ENCODE measurements around the gene TRIP6.

Gene TRIP6

DNA sequence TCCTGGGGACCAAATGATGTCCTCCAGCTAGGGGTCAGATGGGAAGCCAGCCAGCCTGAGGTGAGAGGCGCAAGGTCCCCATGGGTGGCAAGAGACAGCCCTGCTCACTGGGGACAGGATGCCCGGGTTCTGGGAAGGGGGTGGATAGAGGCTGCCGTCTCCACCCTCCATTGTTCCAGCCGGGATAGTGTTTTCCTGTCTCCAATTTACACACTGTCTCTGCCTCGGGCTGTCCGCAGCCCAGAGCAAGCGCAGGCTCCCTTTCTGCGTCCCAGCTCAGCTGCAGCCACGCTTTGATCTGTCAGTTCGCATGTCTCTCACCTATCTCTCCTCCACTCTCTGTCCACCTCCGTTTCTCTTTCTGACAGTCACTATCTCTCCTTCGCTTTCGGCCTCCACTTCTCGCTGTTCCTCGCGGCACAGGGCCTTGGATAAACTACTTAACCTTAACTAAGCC lies 41.9 kb upstream of the TRIP6 start:
- Histone ChIP-seq H3K27me3 (ENCODE audit: insufficient read depth, low read depth) (peaks cover 90% of the 10 kb centered on the region), H3K27ac (no peak overlapping the region), H3K9ac (no peak overlapping the region), H4K20me1 (ENCODE audit: insufficient read depth) (no peaks in the 10 kb centered on the region), H3K4me3 (IDR thresholded peaks at IDR 0.05; ENCODE audit: insufficient read depth, low read depth, low read length) (no peak overlapping the region), H3K79me2 (ENCODE audit: insufficient read depth, low read depth) (no peaks in the 10 kb centered on the region), H2AFZ (ENCODE audit: low read depth) (no peak overlapping the region), H3K4me2 (no peak overlapping the region), H3K4me1 (ENCODE audit: low read depth, poor library complexity, severe bottlenecking) (no peaks in the 10 kb centered on the region), H3K36me3 (ENCODE audit: insufficient read depth) (no peaks in the 10 kb centered on the region)
- TF ChIP-seq, protein P1, sequence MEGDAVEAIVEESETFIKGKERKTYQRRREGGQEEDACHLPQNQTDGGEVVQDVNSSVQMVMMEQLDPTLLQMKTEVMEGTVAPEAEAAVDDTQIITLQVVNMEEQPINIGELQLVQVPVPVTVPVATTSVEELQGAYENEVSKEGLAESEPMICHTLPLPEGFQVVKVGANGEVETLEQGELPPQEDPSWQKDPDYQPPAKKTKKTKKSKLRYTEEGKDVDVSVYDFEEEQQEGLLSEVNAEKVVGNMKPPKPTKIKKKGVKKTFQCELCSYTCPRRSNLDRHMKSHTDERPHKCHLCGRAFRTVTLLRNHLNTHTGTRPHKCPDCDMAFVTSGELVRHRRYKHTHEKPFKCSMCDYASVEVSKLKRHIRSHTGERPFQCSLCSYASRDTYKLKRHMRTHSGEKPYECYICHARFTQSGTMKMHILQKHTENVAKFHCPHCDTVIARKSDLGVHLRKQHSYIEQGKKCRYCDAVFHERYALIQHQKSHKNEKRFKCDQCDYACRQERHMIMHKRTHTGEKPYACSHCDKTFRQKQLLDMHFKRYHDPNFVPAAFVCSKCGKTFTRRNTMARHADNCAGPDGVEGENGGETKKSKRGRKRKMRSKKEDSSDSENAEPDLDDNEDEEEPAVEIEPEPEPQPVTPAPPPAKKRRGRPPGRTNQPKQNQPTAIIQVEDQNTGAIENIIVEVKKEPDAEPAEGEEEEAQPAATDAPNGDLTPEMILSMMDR (conservative IDR thresholded peaks at IDR 0.05; ENCODE audit: low read depth, low read length): no peak

DNA sequence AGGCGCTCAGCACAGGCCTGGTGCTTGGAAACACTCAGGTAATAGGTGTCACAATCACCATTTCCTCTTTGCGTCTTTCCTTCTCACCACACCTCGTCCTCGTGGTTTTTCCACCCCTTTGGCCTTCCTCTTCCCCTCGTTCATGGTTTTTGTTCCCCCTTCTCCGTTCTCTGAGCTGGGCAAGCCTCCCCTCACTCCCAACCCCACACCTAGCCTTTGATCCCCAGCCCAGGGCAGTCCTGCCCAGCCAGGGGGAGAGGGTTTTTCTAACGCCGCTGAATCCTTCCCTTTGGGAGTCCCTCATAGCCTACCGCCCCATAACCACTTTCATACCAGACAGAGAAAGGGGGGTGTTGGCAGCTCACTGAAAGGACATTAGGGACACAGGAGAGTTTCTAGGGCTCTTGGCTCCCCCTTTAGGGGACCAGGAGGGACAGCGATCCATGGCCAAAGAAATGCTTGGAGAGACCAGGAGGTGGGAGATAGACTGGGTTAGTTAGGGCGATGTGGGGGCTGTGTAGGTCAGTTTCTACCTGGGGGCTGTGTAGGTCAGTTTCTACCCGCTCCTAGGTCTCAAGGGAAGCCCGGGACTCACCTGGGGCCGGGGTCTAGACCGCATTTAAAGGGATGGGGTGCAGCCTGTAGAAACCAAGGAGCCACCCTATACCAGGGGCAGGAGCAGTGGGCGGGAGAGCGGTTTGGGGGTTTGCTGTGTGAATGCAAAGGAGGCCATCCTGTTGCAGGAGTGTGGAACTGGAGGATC lies 41.3 kb upstream of the TRIP6 start:
- Histone ChIP-seq H3K4me2 (no peak overlapping the region), H4K20me1 (ENCODE audit: insufficient read depth) (no peaks in the 10 kb centered on the region), H3K79me2 (ENCODE audit: insufficient read depth, low read depth) (no peaks in the 10 kb centered on the region), H3K36me3 (ENCODE audit: insufficient read depth) (no peaks in the 10 kb centered on the region), H3K9ac (no peak overlapping the region), H3K27me3 (ENCODE audit: insufficient read depth, low read depth) (peaks cover 90% of the 10 kb centered on the region), H2AFZ (ENCODE audit: low read depth) (no peak overlapping the region), H3K4me3 (IDR thresholded peaks at IDR 0.05; ENCODE audit: insufficient read depth, low read depth, low read length) (no peak overlapping the region), H3K4me1 (ENCODE audit: low read depth, poor library complexity, severe bottlenecking) (no peaks in the 10 kb centered on the region), H3K27ac (no peak overlapping the region)
- TF ChIP-seq, protein P1 (conservative IDR thresholded peaks at IDR 0.05; ENCODE audit: low read depth, low read length): no peak

DNA sequence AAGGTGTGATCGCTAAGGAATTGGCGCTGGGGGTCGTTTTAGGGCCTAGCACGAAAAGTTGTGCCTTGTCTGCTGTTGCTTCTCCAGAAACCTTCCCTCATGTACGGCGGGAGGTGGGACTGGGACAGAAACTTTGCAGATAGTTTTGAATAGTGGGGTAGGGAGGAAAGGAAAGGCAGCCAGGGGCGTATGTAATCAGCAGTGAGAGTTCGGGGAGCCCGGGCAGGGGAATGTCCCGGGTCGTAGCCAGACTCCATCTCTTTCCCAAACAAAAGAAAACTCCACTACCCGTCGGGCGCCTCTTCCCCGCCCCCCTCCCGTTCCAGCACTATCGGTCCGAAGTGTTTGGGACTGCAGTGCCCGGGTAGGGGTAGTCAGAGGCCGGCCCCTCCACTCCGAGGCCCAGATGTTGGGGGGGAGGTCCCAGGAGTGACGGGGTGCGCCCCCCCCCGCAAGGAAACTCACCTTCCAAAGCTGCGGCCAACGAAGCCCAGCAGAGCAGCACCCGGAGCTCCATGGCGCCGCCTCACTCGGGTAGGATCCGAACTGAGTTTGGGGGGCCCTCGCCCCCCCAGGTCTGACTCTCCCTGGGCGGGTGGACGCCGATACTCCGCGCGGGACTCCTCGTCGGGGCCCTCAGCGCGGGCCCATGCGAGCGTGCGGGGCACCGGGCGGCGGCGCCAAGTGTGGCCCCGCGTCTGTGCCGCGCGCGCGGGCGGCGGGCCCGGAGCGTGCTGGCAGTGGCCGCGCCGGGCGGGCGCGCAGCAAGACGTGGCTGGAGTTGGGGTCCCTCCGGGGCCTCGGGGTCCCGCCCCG lies 40.5 kb upstream of the TRIP6 start:
- H4K20me1 ChIP-seq (ENCODE audit: insufficient read depth): no peaks in the 10 kb centered on the region
- H3K27me3 ChIP-seq (ENCODE audit: insufficient read depth, low read depth): peaks cover 89% of the 10 kb centered on the region
- H3K79me2 ChIP-seq (ENCODE audit: insufficient read depth, low read depth): no peaks in the 10 kb centered on the region
- H3K4me2 ChIP-seq: no peak overlapping the region
- no peaks in the 10 kb centered on the region for H3K36me3 ChIP-seq (ENCODE audit: insufficient read depth)
- no peak overlapping the region for H3K9ac ChIP-seq
- H2AFZ ChIP-seq (ENCODE audit: low read depth): no peak overlapping the region
- H3K27ac ChIP-seq: no peak overlapping the region
- TF ChIP-seq, protein P1 (conservative IDR thresholded peaks at IDR 0.05; ENCODE audit: low read depth, low read length): no peak
- H3K4me3 ChIP-seq (IDR thresholded peaks at IDR 0.05; ENCODE audit: insufficient read depth, low read depth, low read length): no peak overlapping the region
- H3K4me1 ChIP-seq (ENCODE audit: low read depth, poor library complexity, severe bottlenecking): no peaks in the 10 kb centered on the region

DNA sequence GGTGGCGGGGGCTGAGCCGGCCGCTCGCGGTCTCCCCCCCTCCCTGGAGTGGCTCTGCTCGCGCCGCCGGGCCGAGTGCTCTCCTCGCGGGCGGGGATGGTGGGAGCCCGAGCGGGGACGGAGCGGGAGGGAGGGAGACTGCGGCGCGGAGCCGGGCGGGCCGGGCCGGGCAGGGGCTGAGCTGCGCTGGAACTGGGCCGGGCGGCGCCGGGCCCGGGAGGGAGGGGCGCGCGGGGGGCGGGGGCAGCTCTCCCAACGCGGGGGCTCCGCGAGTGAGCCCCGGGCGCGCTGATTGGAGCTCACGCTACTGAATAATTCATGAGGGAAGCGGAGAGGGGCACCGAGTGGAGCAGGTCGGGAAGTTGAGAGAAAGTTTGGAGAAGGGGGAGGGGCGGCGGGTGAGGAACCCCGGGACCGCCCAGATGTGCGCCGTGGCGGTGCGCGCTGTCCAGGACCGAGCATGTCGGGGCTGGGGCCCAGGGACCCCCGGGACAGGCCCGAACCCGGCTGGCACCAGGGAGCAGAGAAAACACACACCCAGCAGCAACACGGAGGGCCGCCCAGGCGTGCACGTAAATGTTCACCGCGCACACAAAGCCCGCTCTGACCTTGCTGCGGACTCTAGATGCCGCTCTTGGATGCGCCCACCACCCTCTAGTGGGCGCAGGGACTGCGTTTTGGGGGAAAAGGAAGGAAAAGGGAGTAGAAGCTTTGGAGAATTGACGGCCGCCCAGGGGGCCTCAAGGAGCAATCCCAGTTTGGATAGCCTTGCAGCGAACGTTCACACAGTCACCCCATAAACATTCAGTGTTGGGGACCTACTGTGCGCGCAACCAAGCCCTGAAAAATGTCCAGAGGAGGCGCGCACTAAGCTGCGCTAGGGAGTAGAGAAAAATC lies 39.6 kb upstream of the TRIP6 start, which contains the start of gene EPHB4:
EPHB4 (minus strand) TSS at position 194 of the 897 bp plus-strand sequence. CDS start 493 bp downstream, outside the sequence.
- Histone ChIP-seq H3K9ac (no peak within 1 kb of the TSS), H3K4me2 (no peak within 1 kb of the TSS), H3K27me3 (ENCODE audit: insufficient read depth, low read depth) (peaks cover 85% of the 10 kb centered on the region), H4K20me1 (ENCODE audit: insufficient read depth) (no peaks in the 10 kb centered on the region), H3K4me3 (IDR thresholded peaks at IDR 0.05; ENCODE audit: insufficient read depth, low read depth, low read length) (no peak within 1 kb of the TSS), H3K4me1 (ENCODE audit: low read depth, poor library complexity, severe bottlenecking) (no peaks in the 10 kb centered on the region), H3K79me2 (ENCODE audit: insufficient read depth, low read depth) (no peaks in the 10 kb centered on the region), H3K36me3 (ENCODE audit: insufficient read depth) (no peaks in the 10 kb centered on the region), H3K27ac (no peak within 1 kb of the TSS), H2AFZ (ENCODE audit: low read depth) (no peak within 1 kb of the TSS)
- TF ChIP-seq, protein P1 (conservative IDR thresholded peaks at IDR 0.05; ENCODE audit: low read depth, low read length): no peak
